Activated CD4-positive, alpha-beta T cell treated with anti-CD3 and anti-CD28 coated beads, Interleukin-2, amount 10 ng/mL, durations not matched to agents 24 days and 14 days (primary cell): ENCODE results near the gene DIP2C. TPM values are rescaled to one million over a fixed set of nuclear protein-coding genes. Genes with fewer than 3 reads are reported as not detected.
"Not testable (repeated sequence)": the region's sequence is repeated elsewhere in the genome, so short reads cannot be mapped to it uniquely, and the experiment has no call there.

Experiments used
- DNase-seq: peaks from one replicate; pipeline ENCODE4 v3.0.0; 2022
- H3K27ac Mint-ChIP-seq: one replicate; pipeline ENCODE4 v1.8.0; 2022; ENCODE audit warnings: mild to moderate bottlenecking, mixed read lengths
- H3K27me3 Mint-ChIP-seq: one replicate; pipeline ENCODE4 v1.8.0; 2022; ENCODE audit warnings: mixed read lengths
- H3K36me3 Mint-ChIP-seq: one replicate; pipeline ENCODE4 v1.8.0; 2022; ENCODE audit warnings: low read depth, mild to moderate bottlenecking, mixed read lengths
- H3K4me1 Mint-ChIP-seq: one replicate; pipeline ENCODE4 v1.8.0; 2021; ENCODE audit warnings: mixed read lengths
- H3K4me3 Mint-ChIP-seq: one replicate; pipeline ENCODE4 v1.8.0; 2022; ENCODE audit warnings: mild to moderate bottlenecking, moderate library complexity, mixed read lengths
- H3K9me3 Mint-ChIP-seq: one replicate; pipeline ENCODE4 v1.8.0; 2021; ENCODE audit warnings: mixed read lengths
- intact Hi-C: fragments of 100-400 bp; cut with micrococcal nuclease; formaldehyde crosslinking; loops from one replicate; pipeline ENCODE4 v1.15.1; 2023
- total RNA-seq: library from RNA; stranded (reverse); gene quantifications from 2 replicates; pipeline ENCODE4 v1.2.3, GENCODE V29; 2022

Gene DIP2C
- total RNA-seq, 1 donor from 2014 or later: 1.4 TPM

- Mint-ChIP-seq H3K27me3 (peaks cover 40% of the 10 kb centered on the region), H3K36me3 (no peaks in the 10 kb centered on the region), H3K9me3 (no peaks in the 10 kb centered on the region), H3K27ac (no peak overlapping the region), H3K4me3 (no peak overlapping the region), H3K4me1 (no peaks in the 10 kb centered on the region)
- intact Hi-C loops: no loop called here
- no peak for DNase-seq
Measured at GRCh38 chr10:688312-689120, 952 bp downstream of the DIP2C start.

- intact Hi-C loops: no loop called here
- Mint-ChIP-seq H3K4me3 (no peak overlapping the region), H3K9me3 (no peaks in the 10 kb centered on the region), H3K4me1 (no peaks in the 10 kb centered on the region), H3K27ac (no peak overlapping the region), H3K36me3 (no peaks in the 10 kb centered on the region), H3K27me3 (peaks cover 37% of the 10 kb centered on the region)
- DNase-seq: no peak
Measured at GRCh38 chr10:687583-688311, 1.7 kb downstream of the DIP2C start.

GRCh38 chr10:686155-686931 lies 3.1 kb downstream of the DIP2C start:
- intact Hi-C loops: no loop called here
- no peaks in the 10 kb centered on the region for H3K36me3 Mint-ChIP-seq
- no peak overlapping the region for H3K27ac Mint-ChIP-seq
- H3K27me3 Mint-ChIP-seq: peaks cover 29% of the 10 kb centered on the region
- no peak for DNase-seq
- no peaks in the 10 kb centered on the region for H3K4me1 Mint-ChIP-seq
- no peak overlapping the region for H3K4me3 Mint-ChIP-seq
- no peaks in the 10 kb centered on the region for H3K9me3 Mint-ChIP-seq

- Mint-ChIP-seq H3K36me3 (no peaks in the 10 kb centered on the region), H3K27ac (no peak overlapping the region), H3K4me3 (no peak overlapping the region), H3K4me1 (no peaks in the 10 kb centered on the region), H3K27me3 (peaks cover 24% of the 10 kb centered on the region), H3K9me3 (no peaks in the 10 kb centered on the region)
- DNase-seq: no peak
- intact Hi-C loops: no loop called here
Measured at GRCh38 chr10:685613-686012, 3.9 kb downstream of the DIP2C start.

- Mint-ChIP-seq H3K27me3 (peaks cover 16% of the 10 kb centered on the region), H3K36me3 (no peaks in the 10 kb centered on the region), H3K9me3 (no peaks in the 10 kb centered on the region), H3K4me3 (no peak overlapping the region), H3K4me1 (no peaks in the 10 kb centered on the region), H3K27ac (no peak overlapping the region)
- no peak for DNase-seq
- intact Hi-C loops: no loop called here
Measured at GRCh38 chr10:683448-684071, 5.9 kb downstream of the DIP2C start.

- no peak for DNase-seq
- no peaks in the 10 kb centered on the region for H3K4me1 Mint-ChIP-seq
- no peaks in the 10 kb centered on the region for H3K9me3 Mint-ChIP-seq
- intact Hi-C loops: no loop called here
- H3K27me3 Mint-ChIP-seq: peaks cover 10% of the 10 kb centered on the region
- H3K4me3 Mint-ChIP-seq: no peak overlapping the region
- H3K27ac Mint-ChIP-seq: no peak overlapping the region
- H3K36me3 Mint-ChIP-seq: no peaks in the 10 kb centered on the region
Measured at GRCh38 chr10:682931-683447, 6.5 kb downstream of the DIP2C start.

GRCh38 chr10:681670-682318 lies 7.7 kb downstream of the DIP2C start:
- Mint-ChIP-seq H3K4me3 (no peak overlapping the region), H3K36me3 (no peaks in the 10 kb centered on the region)
- intact Hi-C loops: no loop called here

GRCh38 chr10:680745-681144 lies 8.7 kb downstream of the DIP2C start:
- no peak overlapping the region for H3K27ac Mint-ChIP-seq
- H3K36me3 Mint-ChIP-seq: no peaks in the 10 kb centered on the region
- peaks cover 3% of the 10 kb centered on the region for H3K27me3 Mint-ChIP-seq
- H3K4me3 Mint-ChIP-seq: no peak overlapping the region
- H3K9me3 Mint-ChIP-seq: no peaks in the 10 kb centered on the region
- no peak for DNase-seq
- H3K4me1 Mint-ChIP-seq: peaks cover 5% of the 10 kb centered on the region
- intact Hi-C loops: no loop called here

More at GRCh38 chr10:681670-682318, 7.7 kb downstream of the DIP2C start:
- peaks cover 2% of the 10 kb centered on the region for H3K4me1 Mint-ChIP-seq
- H3K27me3 Mint-ChIP-seq: peaks cover 3% of the 10 kb centered on the region
- no peaks in the 10 kb centered on the region for H3K9me3 Mint-ChIP-seq
- DNase-seq: no peak
- H3K27ac Mint-ChIP-seq: no peak overlapping the region

- H3K4me3 Mint-ChIP-seq: no peak overlapping the region
- no peaks in the 10 kb centered on the region for H3K9me3 Mint-ChIP-seq
- peaks cover 3% of the 10 kb centered on the region for H3K27me3 Mint-ChIP-seq
- intact Hi-C loops: no loop called here
- H3K4me1 Mint-ChIP-seq: peaks cover 5% of the 10 kb centered on the region
- no peaks in the 10 kb centered on the region for H3K36me3 Mint-ChIP-seq
- DNase-seq: no peak
- no peak overlapping the region for H3K27ac Mint-ChIP-seq
Measured at GRCh38 chr10:680146-680545, 9.3 kb downstream of the DIP2C start.

- H3K4me3 Mint-ChIP-seq: no peak overlapping the region
- no peaks in the 10 kb centered on the region for H3K36me3 Mint-ChIP-seq
- H3K27me3 Mint-ChIP-seq: peaks cover 5% of the 10 kb centered on the region
- DNase-seq: no peak
- peaks cover 5% of the 10 kb centered on the region for H3K4me1 Mint-ChIP-seq
- intact Hi-C loops: no loop called here
- no peak overlapping the region for H3K27ac Mint-ChIP-seq
- H3K9me3 Mint-ChIP-seq: no peaks in the 10 kb centered on the region
Measured at GRCh38 chr10:679556-679955, 9.9 kb downstream of the DIP2C start.

- H3K27ac Mint-ChIP-seq, H3K9me3 Mint-ChIP-seq, H3K4me3 Mint-ChIP-seq, H3K27me3 Mint-ChIP-seq, H3K36me3 Mint-ChIP-seq, H3K4me1 Mint-ChIP-seq, DNase-seq, intact Hi-C loops: not testable (repeated sequence)
Measured at GRCh38 chr10:678662-679005, 10.8 kb downstream of the DIP2C start.

- Mint-ChIP-seq H3K4me3 (no peak overlapping the region), H3K9me3 (no peaks in the 10 kb centered on the region), H3K36me3 (no peaks in the 10 kb centered on the region), H3K27me3 (peaks cover 9% of the 10 kb centered on the region), H3K4me1 (peaks cover 5% of the 10 kb centered on the region), H3K27ac (no peak overlapping the region)
- intact Hi-C loops: no loop called here
- DNase-seq: no peak
Measured at GRCh38 chr10:677750-678661, 11.5 kb downstream of the DIP2C start.
